ENCODE data around the gene RPL15.

- TF ChIP-seq, protein P1, sequence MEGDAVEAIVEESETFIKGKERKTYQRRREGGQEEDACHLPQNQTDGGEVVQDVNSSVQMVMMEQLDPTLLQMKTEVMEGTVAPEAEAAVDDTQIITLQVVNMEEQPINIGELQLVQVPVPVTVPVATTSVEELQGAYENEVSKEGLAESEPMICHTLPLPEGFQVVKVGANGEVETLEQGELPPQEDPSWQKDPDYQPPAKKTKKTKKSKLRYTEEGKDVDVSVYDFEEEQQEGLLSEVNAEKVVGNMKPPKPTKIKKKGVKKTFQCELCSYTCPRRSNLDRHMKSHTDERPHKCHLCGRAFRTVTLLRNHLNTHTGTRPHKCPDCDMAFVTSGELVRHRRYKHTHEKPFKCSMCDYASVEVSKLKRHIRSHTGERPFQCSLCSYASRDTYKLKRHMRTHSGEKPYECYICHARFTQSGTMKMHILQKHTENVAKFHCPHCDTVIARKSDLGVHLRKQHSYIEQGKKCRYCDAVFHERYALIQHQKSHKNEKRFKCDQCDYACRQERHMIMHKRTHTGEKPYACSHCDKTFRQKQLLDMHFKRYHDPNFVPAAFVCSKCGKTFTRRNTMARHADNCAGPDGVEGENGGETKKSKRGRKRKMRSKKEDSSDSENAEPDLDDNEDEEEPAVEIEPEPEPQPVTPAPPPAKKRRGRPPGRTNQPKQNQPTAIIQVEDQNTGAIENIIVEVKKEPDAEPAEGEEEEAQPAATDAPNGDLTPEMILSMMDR (IDR thresholded peaks at IDR 0.05): no peak
- TF ChIP-seq EP300 (IDR thresholded peaks at IDR 0.05) (no peak), POLR2A (IDR thresholded peaks at IDR 0.05) (no peak), POLR2AphosphoS5 (IDR thresholded peaks at IDR 0.05) (no peak)
Measured at GRCh38 chr3:23919628-23920027, 2.7 kb downstream of the RPL15 start.
